GM19455 (cell line): ENCODE results near the gene NBPF26.
"Not testable (repeated sequence)": the region's sequence is repeated elsewhere in the genome, so short reads cannot be mapped to it uniquely, and the experiment has no call there.

Source experiments
- ATAC-seq: cut with Tn5 transposase; IDR thresholded peaks from one replicate; pipeline ENCODE4 v1.9.1; 2021; ENCODE audit not compliant: unreplicated experiment

NBPF26 gene

DNA sequence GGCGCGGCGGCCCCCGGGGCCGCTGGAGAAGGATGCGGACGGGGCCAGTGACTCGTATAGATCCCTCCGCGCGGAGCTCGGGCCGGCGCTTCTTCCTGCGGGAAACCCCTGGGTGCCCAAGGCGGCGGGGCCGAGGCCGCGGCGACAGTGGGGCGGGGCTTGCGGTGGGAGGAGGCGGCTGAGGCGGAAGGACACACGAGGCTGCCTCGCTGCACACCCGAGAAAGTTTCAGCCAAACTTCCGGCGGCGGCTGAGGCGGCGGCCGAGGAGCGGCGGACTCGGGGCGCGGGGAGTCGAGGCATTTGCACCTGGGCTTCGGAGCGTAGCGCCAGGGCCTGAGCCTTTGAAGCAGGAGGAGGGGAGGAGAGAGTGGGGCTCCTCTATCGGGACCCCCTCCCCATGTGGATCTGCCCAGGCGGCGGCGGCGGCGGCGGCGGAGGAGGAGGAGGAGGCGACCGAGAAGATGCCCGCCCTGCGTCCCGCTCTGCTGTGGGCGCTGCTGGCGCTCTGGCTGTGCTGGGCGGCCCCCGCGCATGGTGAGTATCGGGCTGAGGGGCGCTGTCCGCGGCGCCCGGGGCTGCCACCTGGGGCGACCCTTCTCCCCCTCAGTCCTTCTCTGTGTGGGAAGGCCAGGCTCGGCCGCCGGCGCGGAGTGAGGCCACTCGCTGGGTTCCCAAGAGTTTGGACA, at the start of gene NBPF26:
NBPF26 (plus strand) TSS at position 231 of the 688 bp plus-strand sequence.
- ATAC-seq: not testable (repeated sequence)

DNA sequence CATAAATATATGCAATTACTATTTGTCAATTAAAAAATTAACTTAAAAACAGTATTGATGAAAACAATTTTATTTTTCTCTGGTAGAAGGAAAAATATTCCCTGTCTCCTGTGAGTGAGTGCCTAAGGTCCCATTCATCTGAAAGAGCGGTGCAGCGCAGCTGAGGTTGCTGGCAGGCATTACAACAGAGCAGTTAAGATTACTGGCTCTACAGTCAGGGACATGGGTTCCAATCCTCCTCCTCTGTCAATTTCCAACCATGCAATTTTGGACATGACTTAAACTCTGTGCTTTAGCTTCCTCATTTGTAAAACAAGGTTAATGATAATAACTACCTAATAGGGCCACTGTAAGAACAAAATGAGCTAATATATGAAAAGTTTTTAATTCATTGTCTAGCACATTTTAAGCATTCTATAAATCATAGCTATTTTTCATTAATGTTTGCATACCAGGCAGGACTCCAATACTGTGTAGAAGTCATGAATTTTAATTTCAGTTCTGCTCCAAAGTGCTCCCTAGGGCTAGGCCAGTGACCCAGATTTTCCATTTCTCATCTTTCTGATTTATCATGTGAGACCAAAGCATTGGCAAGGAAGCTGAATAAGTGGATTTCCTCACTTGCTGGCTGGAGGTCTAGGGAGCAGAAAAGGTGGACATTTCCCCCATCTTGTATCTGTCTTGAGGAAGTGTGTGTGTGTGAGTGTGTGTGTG, 43.5 kb upstream of the NBPF26 start:
- not testable (repeated sequence) for ATAC-seq

DNA sequence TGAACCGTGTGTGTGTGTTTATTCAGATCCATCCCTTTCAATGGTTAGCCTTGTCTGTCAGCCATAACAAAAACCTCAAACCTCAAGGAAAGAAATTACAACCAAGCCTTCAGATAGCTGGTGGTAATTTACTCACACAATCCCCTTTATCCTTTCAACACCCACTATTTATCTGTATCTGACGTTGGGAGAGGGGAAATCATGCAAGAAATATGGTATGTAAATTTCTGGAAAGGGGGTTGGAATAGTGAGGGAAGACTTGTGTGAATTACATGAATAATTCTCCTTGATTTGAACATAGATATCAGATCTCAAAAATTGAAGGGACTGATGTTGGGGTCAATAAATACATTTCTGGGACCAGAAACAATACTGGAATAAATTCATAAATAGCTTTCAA, 42.8 kb upstream of the NBPF26 start:
- not testable (repeated sequence) for ATAC-seq

DNA sequence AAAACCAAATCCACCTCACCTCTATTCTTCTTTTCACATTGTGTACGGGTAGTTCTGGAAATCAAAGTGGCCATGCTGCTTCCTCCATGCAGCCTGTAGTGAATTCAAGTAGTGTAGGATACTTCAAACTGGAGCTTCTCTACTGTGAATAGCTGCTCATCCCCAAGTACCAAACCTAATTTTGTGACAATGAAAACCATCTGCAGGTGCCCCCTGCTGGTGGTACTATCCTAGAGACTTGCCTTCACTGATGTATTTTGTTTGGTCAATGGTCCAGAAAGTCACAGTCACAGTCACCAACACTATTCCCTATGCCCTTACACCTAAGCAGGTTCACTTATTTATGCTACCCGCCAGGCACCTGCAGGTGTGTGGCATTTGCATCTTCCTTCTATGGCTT, 39.3 kb upstream of the NBPF26 start:
- ATAC-seq: not testable (repeated sequence)

DNA sequence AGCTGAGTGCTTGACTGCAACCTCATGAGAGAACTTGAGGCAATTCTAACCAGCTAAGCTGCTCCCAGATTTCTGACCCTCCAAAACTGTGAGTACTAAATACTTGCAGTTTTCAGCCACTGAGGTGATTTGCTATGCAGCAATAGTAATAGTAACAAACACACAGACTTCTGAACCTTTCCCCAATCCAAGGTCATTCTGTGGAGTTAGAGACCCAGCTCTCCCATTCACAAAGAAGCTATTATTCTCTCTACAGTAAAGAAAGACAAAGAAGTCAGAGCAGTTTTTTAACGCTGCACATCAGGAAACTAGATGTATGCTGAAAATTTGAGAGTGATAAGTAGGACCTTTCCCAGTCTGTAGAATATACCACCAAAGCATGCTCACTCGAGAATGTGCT, 38.1 kb upstream of the NBPF26 start:
- ATAC-seq: not testable (repeated sequence)

DNA sequence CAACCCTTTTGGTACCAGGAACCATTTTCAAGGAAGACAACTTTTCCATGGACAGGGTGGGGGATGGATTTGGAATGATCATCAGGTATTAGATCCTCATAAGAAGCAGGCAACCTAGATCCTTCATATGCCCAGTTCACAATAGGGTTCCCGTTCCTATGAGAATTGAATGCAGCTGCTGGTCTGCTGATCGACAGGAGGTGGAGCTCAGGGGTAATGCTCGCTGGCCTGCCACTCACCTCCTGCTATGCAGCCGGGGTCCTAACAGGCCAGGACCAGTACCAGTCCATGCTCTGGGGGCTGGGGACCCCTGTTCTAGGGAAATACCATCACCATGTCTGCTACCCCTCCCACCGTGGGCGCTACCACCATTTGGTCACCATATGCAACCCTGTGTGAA, 36.5 kb upstream of the NBPF26 start:
- not testable (repeated sequence) for ATAC-seq

DNA sequence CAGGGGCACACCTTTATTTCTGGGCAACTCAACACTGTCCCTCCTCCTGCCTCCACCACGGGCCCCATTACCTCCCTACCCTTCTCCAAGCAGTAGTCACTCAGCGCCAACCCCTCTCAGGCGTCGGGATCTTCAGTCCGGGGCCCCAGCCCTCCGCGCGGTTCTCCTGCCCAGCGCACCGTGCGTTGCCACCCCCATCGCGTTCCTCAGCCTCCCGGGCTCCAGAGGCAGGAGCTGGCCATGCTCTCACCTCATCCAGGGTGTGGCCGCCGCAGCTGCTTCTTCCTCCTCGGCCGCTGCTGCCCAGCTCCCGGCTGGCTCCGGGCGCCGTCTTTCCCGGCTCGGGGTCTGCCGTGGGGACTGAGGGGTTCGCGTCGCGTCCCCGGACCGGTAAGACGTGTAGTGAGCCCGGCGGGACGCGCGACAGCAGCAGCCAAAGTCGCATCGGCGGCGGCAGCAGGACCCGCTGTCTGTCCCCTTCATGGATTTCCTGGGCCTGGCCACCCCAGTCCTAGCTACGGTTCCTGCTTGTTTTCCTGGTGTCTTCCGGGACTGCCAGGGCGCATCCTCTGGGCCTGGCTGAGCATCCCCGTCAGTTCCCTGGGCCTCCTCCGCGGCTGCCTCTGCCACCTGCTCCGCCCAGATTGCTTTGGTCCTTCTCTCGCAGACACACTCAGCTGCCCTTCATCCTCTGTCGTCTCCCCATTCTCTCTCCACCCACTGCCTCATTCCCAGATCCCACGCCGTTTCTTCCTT, 22.8 kb upstream of the NBPF26 start:
- not testable (repeated sequence) for ATAC-seq

DNA sequence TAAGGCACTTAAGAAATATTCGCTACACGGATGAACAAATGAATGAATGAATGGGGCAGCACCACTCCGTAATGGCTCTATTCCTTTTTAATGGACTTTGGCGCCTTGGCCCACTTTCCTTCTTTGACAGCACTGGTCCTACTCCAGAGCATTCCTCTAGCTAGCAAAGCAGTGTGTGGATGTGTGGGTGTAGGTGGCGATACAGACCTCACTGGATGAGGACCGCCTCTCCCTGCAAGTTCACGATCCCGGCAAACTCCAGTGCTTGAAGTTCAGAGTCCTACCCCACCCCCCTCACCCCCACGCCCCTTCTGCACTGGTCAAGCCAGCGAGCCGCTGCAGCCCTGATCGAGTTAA, 409 bp upstream of the NBPF26 start:
- not testable (repeated sequence) for ATAC-seq

DNA sequence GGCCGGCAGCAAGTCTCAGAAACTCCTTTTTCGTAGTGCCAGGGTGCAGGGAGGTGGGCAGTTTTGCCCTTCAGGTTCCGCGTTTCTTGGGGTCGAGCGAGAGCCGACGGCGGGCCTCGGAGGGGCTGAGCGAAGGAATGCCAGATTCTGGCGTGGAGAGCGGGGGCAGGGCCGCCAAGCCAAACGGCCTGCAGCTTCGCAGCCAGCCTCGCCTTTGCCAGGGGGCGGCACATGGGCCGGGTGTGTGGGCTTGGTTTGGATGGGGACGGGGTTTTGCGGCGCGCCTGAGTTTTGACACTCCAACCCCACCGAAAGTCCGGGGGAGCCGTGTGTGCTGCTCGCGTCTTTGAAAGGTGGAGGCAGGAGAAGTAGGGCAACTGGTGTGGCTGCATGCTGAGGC, 762 bp downstream of the NBPF26 start:
- not testable (repeated sequence) for ATAC-seq

DNA sequence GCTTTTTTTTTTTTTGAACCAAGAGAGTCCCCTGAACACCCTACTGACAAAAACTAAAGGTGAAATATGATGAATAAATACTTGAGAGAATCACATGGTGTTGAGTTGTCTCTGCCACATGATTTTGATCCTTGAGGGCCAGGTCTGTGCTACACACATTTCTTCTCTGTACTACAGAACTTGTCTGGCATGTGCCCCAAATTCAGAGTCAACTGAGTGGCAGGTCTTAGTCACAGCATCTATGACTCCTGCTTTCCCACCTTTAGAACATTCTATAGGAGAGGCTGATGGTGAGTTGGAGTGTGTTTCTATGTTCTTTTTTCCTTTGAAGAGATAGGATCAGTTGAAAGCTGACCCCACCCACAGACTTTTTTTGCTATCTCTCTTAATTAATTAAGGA, 5.1 kb downstream of the NBPF26 start:
- not testable (repeated sequence) for ATAC-seq

DNA sequence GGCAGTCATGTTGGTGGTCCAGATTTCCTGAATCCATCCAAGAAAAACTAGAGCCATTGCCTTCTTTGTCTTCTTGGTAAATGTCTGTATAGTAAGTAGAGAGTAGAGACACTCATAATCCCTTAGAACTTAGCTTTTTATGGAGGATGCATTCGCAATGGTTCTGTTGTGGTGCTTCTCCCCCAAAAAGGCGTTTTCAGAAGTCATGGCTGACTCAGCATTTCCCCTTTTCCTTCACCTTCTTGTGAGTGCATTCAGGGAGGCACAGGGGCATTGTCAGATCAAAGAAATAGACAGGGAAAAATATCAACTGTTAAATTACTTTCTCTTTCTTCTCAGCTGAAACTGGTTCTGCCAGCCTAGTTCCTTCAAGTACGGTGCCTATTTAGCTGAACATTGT, 45.3 kb downstream of the NBPF26 start:
- not testable (repeated sequence) for ATAC-seq

DNA sequence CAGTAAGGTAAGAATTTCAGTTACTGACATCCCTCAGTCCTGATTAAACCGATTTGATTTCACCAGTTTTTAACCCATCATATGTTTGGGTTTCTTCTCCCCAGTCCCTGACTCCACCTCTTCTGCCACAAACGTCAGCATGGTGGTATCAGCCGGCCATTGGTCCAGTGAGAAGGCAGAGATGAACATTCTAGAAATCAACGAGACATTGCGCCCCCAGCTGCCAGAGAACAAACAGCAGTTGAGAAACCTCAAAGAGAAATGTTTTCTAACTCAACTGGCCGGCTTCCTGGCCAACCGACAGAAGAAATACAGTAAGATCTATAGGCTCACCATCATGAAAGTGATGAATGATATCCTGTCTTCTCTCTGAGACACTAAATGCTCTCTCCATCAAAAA, 81.7 kb downstream of the NBPF26 start:
- not testable (repeated sequence) for ATAC-seq

DNA sequence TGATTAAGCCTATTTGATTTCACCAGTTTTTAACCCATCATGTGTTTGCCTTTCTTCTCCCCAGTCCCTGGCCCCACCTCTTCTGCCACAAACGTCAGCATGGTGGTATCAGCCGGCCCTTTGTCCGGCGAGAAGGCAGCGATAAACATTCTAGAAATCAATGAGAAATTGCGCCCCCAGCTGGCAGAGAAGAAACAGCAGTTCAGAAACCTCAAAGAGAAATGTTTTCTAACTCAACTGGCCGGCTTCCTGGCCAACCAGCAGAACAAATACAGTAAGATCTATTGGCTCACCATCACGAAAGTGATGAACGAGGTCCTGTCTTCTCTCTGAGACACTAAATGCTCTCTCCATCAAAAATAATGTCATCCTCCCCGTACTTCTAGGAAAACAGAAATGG, 88.1 kb downstream of the NBPF26 start:
- ATAC-seq: not testable (repeated sequence)

DNA sequence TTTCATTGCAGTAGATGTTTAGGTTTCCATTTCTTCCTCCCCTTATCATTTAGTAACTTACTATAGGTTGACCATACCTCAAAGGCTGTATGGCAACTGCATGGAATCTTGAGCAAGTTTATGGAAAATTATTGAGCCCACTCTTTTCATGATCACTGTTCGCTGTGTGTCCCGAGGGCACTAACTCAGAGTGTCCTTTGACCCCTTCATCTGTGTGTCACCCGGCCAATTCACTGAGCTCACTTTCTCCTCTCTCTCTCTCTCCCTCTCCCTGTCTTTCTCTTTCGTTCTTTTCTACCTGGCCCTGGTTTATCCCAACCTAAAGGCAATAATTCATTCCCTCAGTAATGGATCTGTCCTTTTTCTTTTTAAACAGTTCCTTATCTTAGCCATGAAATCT, 101.3 kb downstream of the NBPF26 start:
- not testable (repeated sequence) for ATAC-seq

DNA sequence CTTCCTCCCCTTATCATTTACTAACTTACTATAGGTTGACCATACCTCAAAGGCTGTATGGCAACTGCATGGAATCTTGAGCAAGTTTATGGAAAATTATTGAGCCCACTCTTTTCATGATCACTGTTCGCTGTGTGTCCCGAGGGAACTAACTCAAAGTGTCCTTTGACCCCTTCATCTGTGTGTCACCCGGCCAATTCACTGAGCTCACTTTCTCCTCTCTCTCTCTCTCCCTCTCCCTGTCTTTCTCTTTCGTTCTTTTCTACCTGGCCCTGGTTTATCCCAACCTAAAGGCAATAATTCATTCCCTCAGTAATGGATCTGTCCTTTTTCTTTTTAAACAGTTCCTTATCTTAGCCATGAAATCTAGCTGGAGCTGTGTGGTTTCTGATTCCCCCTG, 102.9 kb downstream of the NBPF26 start:
- ATAC-seq: not testable (repeated sequence)

DNA sequence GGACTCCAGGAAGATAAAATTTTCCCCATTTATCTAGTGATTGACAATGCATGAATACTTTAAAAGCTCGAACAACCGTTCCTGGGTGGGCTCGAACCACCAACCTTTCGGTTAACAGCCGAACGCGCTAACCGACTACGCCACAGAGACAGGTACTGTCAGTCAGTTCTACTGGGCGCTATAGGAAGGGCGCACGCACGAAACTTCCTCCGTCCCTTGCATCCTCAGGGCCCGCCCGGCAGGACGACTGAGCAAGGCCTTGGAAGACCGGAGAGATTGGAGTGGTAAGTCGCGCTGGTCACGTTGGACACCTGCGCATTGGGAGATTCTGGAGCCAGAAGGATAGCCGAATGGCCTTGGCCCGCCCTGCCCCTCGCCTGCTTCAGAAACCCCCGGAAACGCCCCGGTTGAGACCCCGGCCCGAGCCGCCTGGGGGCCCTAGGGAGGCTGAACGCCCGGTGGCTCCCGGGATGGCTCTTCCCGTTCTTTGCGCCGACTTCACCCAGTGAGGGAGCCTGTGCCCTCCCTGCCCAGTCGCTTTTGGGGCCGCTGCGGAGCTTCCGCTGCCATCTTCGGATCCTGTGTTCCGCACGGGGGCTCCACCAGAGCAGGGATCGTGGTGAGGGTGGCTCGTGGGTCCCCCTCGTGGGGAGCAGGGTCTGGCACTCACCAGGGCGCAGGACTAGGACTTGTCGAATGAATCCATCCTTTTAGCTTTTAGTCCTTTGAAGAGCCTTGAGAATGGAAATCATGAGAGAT, 120.6 kb downstream of the NBPF26 start:
- not testable (repeated sequence) for ATAC-seq

DNA sequence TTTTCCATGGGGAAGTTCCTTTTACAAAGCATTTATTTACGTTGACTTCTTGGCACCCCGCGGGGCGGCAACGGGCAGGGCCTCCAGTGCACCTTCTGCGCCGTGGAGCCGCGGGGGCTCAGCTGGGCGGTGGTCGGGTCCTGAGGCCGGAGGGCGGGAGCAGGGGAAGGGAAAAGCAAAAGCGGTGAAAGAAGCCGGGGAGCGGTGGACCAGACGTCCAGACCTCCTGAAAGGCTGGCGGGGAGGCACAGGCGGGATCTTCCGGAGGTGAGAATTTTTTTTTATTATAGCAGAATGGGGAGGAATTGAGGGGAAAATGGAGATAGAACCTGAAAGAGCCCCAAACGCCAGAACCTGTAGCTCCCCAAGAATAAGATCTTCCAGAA, 121.2 kb downstream of the NBPF26 start:
- not testable (repeated sequence) for ATAC-seq

DNA sequence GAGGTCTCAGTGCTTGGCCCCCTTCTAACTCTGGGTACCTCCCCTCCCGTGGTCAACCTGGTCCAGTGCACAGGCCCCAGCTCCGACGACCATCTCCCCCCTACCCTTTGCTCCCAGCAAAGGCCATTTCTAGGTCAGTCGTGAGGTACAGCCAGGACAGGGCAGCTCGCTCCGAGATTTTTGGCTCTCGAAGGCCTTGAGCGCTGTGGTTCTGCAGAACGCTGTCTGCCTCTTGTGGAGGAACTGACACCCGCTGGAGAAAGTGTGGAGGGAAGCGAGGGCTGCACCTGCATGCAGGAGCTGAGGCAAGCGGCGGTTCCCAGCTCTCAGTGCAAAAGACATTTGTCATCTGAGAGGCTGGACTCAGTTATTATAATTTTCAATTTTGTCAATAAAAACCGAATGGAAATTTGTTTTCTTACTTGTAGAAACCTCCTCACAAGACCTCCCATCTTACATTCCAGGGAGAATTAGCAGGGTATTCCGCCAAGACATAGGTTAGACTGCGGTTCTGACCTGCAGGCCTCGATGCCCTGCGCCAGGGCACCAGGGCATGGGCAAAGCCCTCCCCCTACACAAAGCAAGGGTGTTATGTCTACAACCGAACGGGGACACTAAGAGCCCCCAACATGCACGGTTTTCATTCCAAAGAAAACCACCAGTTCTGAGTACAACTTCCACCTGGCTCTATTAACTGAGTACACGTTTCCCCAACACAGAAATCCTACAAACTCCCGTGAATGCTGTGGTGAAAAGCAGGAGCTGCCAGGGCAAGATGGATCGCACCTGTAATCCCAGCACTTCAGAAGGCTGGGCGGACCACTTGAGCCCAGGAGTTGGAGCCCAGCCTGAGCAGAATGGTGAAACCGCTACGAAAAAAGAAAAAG, 125.9 kb downstream of the NBPF26 start:
- ATAC-seq: not testable (repeated sequence)

DNA sequence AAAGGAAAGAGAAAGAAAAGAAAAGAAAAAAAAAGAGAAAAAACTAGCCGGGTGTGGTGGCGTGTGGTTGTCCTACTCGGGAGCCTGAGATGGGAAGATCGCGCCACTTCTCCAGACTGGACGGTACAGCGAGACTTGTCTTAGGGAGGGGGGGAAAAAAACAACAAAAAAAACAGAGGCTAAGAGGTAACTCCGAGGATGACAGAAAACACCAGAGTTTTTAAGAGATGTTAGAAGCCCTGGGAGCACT, 126.5 kb downstream of the NBPF26 start:
- ATAC-seq: not testable (repeated sequence)
